HG03097 (cell line): ENCODE data around the gene ARID3C.

Experiments
- ATAC-seq: cut with Tn5 transposase; IDR thresholded peaks from one replicate; pipeline ENCODE4 v1.9.1; 2021; ENCODE audit not compliant: unreplicated experiment, low FRiP score

ARID3C gene

GRCh38 chr9:34603610-34604231 lies 25.1 kb downstream of the ARID3C start:
- no peak for ATAC-seq

DNA sequence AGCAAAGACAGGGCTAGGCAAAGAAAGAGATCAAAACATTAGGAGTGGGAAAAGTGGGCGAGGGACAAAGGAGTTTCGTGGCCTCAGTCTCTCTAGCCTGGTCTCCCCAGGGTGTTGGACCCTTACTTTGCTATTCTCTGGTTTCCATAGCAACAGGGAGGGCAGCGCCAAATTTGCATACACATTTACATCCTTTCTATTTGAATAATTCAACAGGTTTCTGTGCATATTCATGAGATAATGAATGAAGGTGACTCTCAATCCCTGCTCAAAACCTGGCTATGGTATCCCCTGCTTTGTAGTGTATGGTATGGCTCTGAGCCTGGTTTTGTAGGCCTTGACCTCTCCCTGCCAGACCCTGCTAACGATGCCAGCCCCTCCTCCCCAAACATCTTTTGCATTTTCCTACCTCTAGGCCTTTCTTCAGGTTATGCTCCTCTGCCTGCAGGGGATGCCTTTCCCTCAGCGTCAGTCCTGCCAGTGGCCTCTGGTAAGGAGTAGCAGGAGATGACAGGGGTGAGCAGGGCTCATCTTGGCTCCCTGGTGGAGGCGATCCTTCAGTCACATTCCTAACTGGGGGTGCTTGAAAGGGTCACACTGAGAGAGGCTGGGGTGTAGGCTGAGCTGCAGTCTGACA lies 26.8 kb downstream of the ARID3C start:
- ATAC-seq = no peak

DNA sequence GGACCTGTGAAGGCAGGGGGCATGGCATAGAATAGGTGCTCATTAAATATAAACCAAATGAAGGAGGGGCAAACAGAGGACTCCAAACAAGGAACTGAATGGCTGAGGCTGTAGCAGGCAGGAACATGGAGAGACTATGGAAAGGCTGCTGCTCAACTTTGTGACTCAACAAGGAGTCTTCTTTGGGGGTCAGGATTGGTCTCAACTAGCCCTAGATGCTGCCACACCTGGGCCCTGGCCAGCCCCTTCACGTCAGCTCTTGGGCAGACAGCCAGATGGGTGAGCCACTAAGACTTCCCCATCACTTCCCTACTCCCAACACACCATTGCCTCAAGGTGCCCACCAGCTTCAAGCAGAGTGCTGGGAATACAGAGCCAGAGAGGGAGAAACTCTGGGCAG lies 28.0 kb downstream of the ARID3C start:
- no peak for ATAC-seq

- ATAC-seq = no peak
Observed at GRCh38 chr9:34599546-34599945, 29.3 kb downstream of the ARID3C start.

- no peak for ATAC-seq
Observed at GRCh38 chr9:34594177-34594576, 34.7 kb downstream of the ARID3C start.

GRCh38 chr9:34592895-34593601 lies 35.8 kb downstream of the ARID3C start:
- ATAC-seq = no peak

- no peak for ATAC-seq
Observed at GRCh38 chr9:34591917-34592866, 36.7 kb downstream of the ARID3C start.

GRCh38 chr9:34591248-34591916 lies 37.5 kb downstream of the ARID3C start:
- no peak for ATAC-seq

- no peak for ATAC-seq
Observed at GRCh38 chr9:34590381-34591247, 38.3 kb downstream of the ARID3C start.

GRCh38 chr9:34589636-34590380 lies 39.1 kb downstream of the ARID3C start, which contains the start of gene CNTFR:
TSS of gene CNTFR (minus strand) at chr9:34589724. CDS start at chr9:34568981, 20,743 bp downstream.
- ATAC-seq = no peak

GRCh38 chr9:34588671-34589635 lies 39.9 kb downstream of the ARID3C start:
- ATAC-seq = no peak

- no peak for ATAC-seq
Observed at GRCh38 chr9:34587271-34587670, 41.6 kb downstream of the ARID3C start.

GRCh38 chr9:34585946-34586669 lies 42.8 kb downstream of the ARID3C start:
- no peak for ATAC-seq

- no peak for ATAC-seq
Observed at GRCh38 chr9:34584970-34585369, 43.9 kb downstream of the ARID3C start.

DNA sequence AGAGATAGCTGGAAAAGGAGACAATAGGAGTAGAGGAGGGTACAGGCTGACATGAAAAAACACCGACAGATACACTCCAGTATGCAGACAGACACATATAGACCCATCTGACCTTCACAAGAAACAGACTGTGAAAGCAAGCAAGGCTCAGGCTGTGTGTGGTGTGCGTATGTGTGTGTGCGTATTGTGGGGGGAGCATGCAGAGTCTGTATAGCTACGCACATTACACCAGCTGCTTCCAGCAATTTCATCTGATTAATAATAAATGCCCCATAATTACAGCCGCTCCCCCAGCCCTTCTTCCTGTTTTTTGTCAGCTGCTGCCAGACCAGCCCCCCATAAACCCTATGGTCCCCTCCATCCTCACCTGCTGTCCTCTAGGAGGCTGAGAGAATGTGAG lies 46.1 kb downstream of the ARID3C start:
- no peak for ATAC-seq

DNA sequence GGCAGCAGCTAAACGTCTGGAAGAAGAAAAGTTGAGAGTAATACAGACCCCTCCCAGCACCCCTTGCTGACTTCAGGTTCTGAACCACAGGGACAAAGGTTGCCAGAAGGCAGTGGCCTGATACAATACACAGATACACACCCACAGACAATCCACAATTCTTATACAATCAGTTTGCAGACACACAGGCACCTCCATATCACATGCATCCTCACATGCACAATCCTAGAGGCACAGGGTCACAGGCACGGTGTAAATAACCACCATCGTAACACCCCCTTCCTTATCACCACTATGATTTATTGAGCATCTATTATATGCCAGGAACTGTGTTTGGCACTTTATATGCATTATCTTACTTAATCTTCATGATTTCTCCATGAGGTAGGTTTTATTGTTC lies 47.5 kb downstream of the ARID3C start:
- ATAC-seq = no peak

GRCh38 chr9:34580358-34580757 lies 48.5 kb downstream of the ARID3C start:
- ATAC-seq = no peak
